Gastrocnemius medialis (tissue), 4 donors: ENCODE results near the gene UQCR11. TPM values are rescaled to one million over a fixed set of nuclear protein-coding genes. Genes with fewer than 3 reads are reported as not detected.

Experiments used
- ATAC-seq, 2 donors: fragments of 150-250 bp; one replicate each; pipeline ENCODE4 v1.9.1; 2016
- DNase-seq, 2 donors: peaks; one replicate each; pipeline ENCODE4 v3.0.0-alpha.2; 2019
- H3K27ac ChIP-seq, 4 donors: fragments of 200-600 bp; sonication (generic); 1 replicate in 1 of 4; 2 replicates in 3 of 4; pipeline ENCODE4 v1.5.1; 2016 to 2018; ENCODE audit warnings: mild to moderate bottlenecking in 2 of 4, moderate library complexity in 1 of 4
- H3K27me3 ChIP-seq, 3 donors: fragments of 200-600 bp; sonication (generic) in 2 of 3; 1 replicate in 1 of 3; 2 replicates in 2 of 3; pipeline versions ENCODE4 v1.5.1 to v1.6.0; 2016 to 2019; ENCODE audit warnings: mild to moderate bottlenecking in 1 of 3, moderate library complexity in 1 of 3
- H3K36me3 ChIP-seq, 2 donors: fragments of 200-600 bp; sonication (generic) in 1 of 2; one replicate each; pipeline ENCODE4 v1.5.1; 2017 to 2018
- H3K4me1 ChIP-seq, 2 donors: fragments of 200-600 bp; sonication (generic) in 1 of 2; one replicate each; pipeline ENCODE4 v1.5.1; 2016 to 2017; ENCODE audit warnings: mild to moderate bottlenecking in 2 of 2
- H3K4me3 ChIP-seq, 4 donors: fragments of 200-600 bp; sonication (generic) in 3 of 4; 1 replicate in 1 of 4; 2 replicates in 3 of 4; pipeline ENCODE4 v1.5.1; 2016 to 2019; ENCODE audit warnings: mild to moderate bottlenecking in 2 of 4
- H3K9me3 ChIP-seq, 3 donors: fragments of 200-600 bp; sonication (generic) in 2 of 3; 1 replicate in 1 of 3; 2 replicates in 2 of 3; pipeline ENCODE4 v1.5.1; 2016 to 2019
- POLR2A ChIP-seq, 2 donors: fragments of 450-650 bp; IDR thresholded peaks; one replicate each; pipeline ENCODE4 v1.6.1; 2017; ENCODE audit warnings: antibody characterized with exemption in 2 of 2, mild to moderate bottlenecking in 2 of 2, moderate library complexity in 2 of 2
- in situ Hi-C, 4 donors: fragments of 200-750 bp; cut with MboI; loops; one replicate each; pipeline versions ENCODE4 v1.15.0 to v1.8.0; 2017; ENCODE audit warnings: low sequenced_read_pairs in 4 of 4
- intact Hi-C: fragments of 100-400 bp; cut with DNase I; formaldehyde crosslinking; loops from one replicate; pipeline ENCODE4 v1.15.1; 2023; ENCODE audit warnings: low total_unique reads
- total RNA-seq, 4 donors: library from RNA; depleted of rRNA; stranded (reverse); fragments of >200 nt; gene quantifications; one replicate each; pipeline versions ENCODE4 v1.1.0 to v1.2.3, GENCODE V29; 2016
- TF ChIP-seq, protein P1 (sequence below), 5 experiments: fragments of 450-650 bp in 3 of 5; fragments of 200-600 bp in 2 of 5; sonication (generic) in 2 of 5; IDR thresholded peaks in 4 of 5; conservative IDR thresholded peaks in 1 of 5; 1 replicate in 4 of 5; 2 replicates in 1 of 5; pipeline ENCODE4 v1.5.1; 2016 to 2019; ENCODE audit warnings: antibody characterized with exemption in 5 of 5, mild to moderate bottlenecking in 3 of 5, moderate library complexity in 3 of 5

The UQCR11 gene
- total RNA-seq, 4 donors from 2014 or later = 106 to 173 (median 154) TPM

DNA sequence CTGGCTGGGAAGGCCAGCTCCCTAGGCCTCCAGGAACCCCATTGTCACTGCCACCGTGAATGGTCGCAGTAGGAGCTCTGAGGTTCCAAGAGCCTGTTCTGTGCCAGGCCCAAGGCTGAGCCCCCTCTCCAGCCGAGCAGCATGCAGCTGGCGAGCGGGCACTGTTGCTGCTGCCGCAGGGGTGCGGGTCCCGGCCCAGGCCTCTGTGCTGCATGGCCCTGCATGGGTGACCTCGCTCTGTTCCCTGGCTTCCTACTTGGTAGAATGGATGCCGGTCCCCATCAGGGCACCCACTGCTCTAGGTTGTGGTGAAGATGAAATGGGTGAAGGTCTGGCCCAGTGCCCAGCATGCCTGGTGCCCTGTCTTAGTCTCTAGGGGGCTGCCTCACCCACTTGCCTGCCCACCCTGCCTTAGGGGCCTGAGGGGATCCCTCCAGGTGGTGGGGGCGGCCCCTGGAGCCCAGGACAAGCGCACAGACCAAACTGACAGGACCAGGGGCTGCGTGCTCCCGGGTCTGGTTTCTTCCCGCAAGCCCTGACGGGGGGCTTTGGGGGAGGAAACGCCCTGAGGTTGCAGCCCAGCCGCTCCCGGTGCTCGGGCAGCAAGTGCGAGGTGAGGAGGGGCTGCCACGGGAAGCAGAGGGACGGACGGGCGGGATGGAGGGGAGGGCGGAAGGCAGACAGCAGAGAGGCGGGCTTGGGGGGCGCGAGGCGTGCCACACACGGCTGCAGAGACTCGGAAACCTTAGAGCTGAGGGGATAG is 8.7 kb upstream of the UQCR11 start:
- intact Hi-C loops = no loop called here
- Histone ChIP-seq H3K27ac (no peak overlapping the region), H3K27me3 (no peaks in the 10 kb centered on the region)

DNA sequence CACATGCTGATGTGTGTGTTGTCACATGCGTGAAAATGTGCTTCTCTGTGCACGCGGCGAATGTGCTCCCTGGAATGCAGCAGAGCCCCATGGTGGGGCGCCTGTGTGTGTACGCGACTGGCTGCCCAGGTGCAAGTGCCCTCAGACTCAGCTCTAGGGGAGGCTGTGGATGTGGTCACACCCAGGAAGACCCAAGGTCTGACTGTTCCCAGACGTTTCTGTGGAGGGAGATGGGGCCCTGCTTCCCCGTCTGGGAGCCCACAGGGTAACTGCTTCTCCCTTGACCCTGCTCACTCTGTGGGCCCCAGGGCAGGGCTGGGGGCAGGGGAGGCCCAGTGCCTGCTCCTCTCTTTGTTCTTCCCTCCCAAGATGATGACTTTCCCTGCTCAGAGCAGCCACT is 7.9 kb upstream of the UQCR11 start:
- no peak for TF ChIP-seq POLR2A (IDR thresholded peaks at IDR 0.05)
- TF ChIP-seq, protein P1, sequence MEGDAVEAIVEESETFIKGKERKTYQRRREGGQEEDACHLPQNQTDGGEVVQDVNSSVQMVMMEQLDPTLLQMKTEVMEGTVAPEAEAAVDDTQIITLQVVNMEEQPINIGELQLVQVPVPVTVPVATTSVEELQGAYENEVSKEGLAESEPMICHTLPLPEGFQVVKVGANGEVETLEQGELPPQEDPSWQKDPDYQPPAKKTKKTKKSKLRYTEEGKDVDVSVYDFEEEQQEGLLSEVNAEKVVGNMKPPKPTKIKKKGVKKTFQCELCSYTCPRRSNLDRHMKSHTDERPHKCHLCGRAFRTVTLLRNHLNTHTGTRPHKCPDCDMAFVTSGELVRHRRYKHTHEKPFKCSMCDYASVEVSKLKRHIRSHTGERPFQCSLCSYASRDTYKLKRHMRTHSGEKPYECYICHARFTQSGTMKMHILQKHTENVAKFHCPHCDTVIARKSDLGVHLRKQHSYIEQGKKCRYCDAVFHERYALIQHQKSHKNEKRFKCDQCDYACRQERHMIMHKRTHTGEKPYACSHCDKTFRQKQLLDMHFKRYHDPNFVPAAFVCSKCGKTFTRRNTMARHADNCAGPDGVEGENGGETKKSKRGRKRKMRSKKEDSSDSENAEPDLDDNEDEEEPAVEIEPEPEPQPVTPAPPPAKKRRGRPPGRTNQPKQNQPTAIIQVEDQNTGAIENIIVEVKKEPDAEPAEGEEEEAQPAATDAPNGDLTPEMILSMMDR (IDR thresholded peaks at IDR 0.05 in 4 of 5, conservative IDR thresholded peaks at IDR 0.05 in 1 of 5) = no peak
- H3K4me1 ChIP-seq = no peaks in the 10 kb centered on the region
- H3K27me3 ChIP-seq = no peaks in the 10 kb centered on the region
- H3K27ac ChIP-seq = no peak overlapping the region
- H3K36me3 ChIP-seq = peaks cover 0 to 31% of the 10 kb centered on the region in 2 donors
- DNase-seq (no peak), ATAC-seq (no peak)
- intact Hi-C loops (no loop called here), in situ Hi-C loops (no loop called here)
- H3K9me3 ChIP-seq = no peaks in the 10 kb centered on the region
- H3K4me3 ChIP-seq = no peak overlapping the region

More for the DNA sequence above, 8.7 kb upstream of the UQCR11 start:
- ATAC-seq (no peak), DNase-seq (no peak)
- Histone ChIP-seq H3K9me3 (no peaks in the 10 kb centered on the region), H3K4me1 (no peaks in the 10 kb centered on the region), H3K4me3 (no peak overlapping the region), H3K36me3 (peaks cover 0 to 31% of the 10 kb centered on the region in 2 donors)
- TF ChIP-seq, protein P1 (IDR thresholded peaks at IDR 0.05 in 4 of 5, conservative IDR thresholded peaks at IDR 0.05 in 1 of 5) = no peak
- TF ChIP-seq POLR2A (IDR thresholded peaks at IDR 0.05) = no peak
- in situ Hi-C loops = no loop called here

DNA sequence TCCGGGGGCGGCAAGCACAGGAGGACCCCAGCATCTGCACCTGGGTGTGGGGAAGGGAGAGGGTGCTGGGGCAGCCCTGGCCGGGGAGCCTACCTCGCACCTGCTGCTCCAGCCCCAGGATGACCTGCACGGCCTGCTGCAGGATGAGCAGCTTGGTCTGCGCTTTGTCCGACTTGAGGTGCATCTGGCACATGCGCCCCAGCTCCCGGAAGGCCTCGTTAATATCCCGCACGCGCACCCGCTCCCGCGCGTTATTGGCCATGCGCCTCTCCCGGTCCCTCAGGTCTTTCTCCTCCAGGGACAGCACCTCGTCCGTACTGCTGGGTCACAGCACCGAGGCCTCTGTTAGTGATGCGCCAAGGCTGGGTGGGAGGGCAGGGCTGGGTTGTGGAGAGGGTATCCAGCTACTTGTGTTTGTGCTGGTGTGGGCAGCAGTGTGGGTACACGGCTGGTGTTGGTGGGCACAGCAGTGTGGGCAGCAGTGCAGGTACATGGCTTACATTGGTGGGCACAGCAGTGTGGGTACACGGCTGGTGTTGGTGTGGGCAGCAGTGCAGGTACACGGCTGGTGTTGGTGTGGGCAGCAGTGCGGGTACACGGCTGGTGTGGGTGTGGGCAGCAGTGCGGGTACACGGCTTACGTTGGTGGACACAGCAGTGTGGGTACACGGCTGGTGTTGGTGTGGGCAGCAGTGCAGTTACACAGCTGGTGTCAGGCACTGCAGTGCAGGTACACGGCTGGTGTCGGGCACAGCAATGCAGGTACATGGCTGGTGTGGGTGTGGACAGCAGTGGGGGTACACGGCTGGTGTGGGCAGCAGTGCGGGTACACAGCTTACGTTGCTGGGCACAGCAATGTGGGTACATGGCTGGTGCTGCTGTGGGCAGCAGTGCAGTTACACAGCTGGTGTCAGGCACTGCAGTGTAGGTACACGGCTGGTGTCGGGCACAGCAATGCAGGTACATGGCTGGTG is 7.1 kb upstream of the UQCR11 start:
- ATAC-seq (no peak), DNase-seq (no peak)
- Histone ChIP-seq H3K4me3 (no peak overlapping the region), H3K27me3 (no peaks in the 10 kb centered on the region), H3K4me1 (no peaks in the 10 kb centered on the region), H3K36me3 (peaks cover 0 to 31% of the 10 kb centered on the region in 2 donors), H3K27ac (no peak overlapping the region), H3K9me3 (no peaks in the 10 kb centered on the region)
- intact Hi-C loops (no loop called here), in situ Hi-C loops (no loop called here)
- no peak for TF ChIP-seq POLR2A (IDR thresholded peaks at IDR 0.05)
- TF ChIP-seq, protein P1 (IDR thresholded peaks at IDR 0.05 in 4 of 5, conservative IDR thresholded peaks at IDR 0.05 in 1 of 5) = no peak

DNA sequence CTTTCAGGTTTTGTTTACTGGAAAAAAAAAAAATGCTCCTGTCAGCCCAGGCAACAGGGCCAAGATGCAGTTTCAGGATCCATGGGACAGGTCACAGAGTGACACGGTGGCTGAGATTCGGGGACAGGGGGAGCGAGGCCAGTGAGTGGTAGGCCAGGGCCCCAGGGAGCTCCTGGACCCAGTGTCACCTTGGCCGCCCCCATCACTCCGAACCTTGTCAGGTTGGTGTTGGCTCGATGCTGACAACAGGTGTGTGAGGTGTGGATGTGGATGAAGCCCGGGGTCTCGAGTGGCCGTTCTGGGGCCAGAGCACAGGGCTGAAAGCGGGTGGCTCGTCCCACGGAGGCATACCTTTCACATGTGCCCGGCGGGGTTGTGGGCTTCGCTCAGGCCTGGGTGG is 6.1 kb upstream of the UQCR11 start:
- H3K4me3 ChIP-seq = no peak overlapping the region
- DNase-seq (no peak), ATAC-seq (no peak)
- no peak for TF ChIP-seq POLR2A (IDR thresholded peaks at IDR 0.05)
- TF ChIP-seq, protein P1 (IDR thresholded peaks at IDR 0.05 in 4 of 5, conservative IDR thresholded peaks at IDR 0.05 in 1 of 5) = no peak
- no peaks in the 10 kb centered on the region for H3K9me3 ChIP-seq
- H3K4me1 ChIP-seq = peaks cover 2 to 5% of the 10 kb centered on the region in 2 donors
- in situ Hi-C loops = no loop called here
- H3K27ac ChIP-seq = no peak overlapping the region
- peaks cover 0 to 31% of the 10 kb centered on the region in 2 donors for H3K36me3 ChIP-seq
- H3K27me3 ChIP-seq = no peaks in the 10 kb centered on the region
- intact Hi-C loops = no loop called here
